Stomach (tissue), 9 donors: Measurements from ENCODE around the gene PPRC1. TPM values are rescaled to one million over a fixed set of nuclear protein-coding genes. Genes with fewer than 3 reads are reported as not detected.
A peak's percentile ranks its signal among the peaks of the same experiment; 100 is the strongest.

Experiments used
- DNase-seq, 2 donors: peaks; one replicate each; pipeline versions ENCODE4 v3.0.0 to v3.0.0-alpha.2; 2013 to 2019
- H3K27ac ChIP-seq, 5 donors: fragments of 200-600 bp in 4 of 5; sonication (generic) in 4 of 5; one replicate each; pipeline ENCODE4 v1.5.1; 2013 to 2019; ENCODE audit warnings: mild to moderate bottlenecking in 1 of 5, moderate library complexity in 1 of 5
- H3K27me3 ChIP-seq, 3 donors: fragments of 200-600 bp; sonication (generic); one replicate each; pipeline ENCODE4 v1.5.1; 2017 to 2019; ENCODE audit warnings: mixed run types in 1 of 3
- H3K36me3 ChIP-seq, 4 donors: fragments of 200-600 bp; sonication (generic); 1 replicate in 3 of 4; 2 replicates in 1 of 4; pipeline ENCODE4 v1.5.1; 2016 to 2019
- H3K4me1 ChIP-seq, 4 donors: fragments of 200-600 bp; sonication (generic); one replicate each; pipeline ENCODE4 v1.5.1; 2016 to 2019
- H3K4me3 ChIP-seq, 4 donors: fragments of 200-600 bp; sonication (generic) in 3 of 4; one replicate each; pipeline ENCODE4 v1.5.1; 2016 to 2019; ENCODE audit warnings: mild to moderate bottlenecking in 1 of 4
- H3K9me3 ChIP-seq, 4 donors: fragments of 200-600 bp; sonication (generic); one replicate each; pipeline ENCODE4 v1.5.1; 2016 to 2019
- CTCF ChIP-seq, 7 experiments: fragments of 450-650 bp in 4 of 7; fragments of 200-600 bp in 3 of 7; sonication (generic) in 3 of 7; IDR thresholded peaks; one replicate each; pipeline ENCODE4 v1.5.1; 2016 to 2019; ENCODE audit warnings: antibody characterized with exemption in 7 of 7, control low read depth in 2 of 7, mild to moderate bottlenecking in 1 of 7
- EP300 ChIP-seq: sonication (generic); formaldehyde crosslinking; IDR thresholded peaks from one replicate; pipeline ENCODE4 v1.6.1; 2017; ENCODE audit warnings: antibody characterized with exemption
- POLR2A ChIP-seq, 4 donors: fragments of 450-650 bp; IDR thresholded peaks; one replicate each; pipeline ENCODE4 v1.6.1; 2016; ENCODE audit warnings: antibody characterized with exemption in 4 of 4, control low read depth in 2 of 4, mild to moderate bottlenecking in 1 of 4, moderate library complexity in 1 of 4
- POLR2AphosphoS5 ChIP-seq, 3 donors: sonication (generic); formaldehyde crosslinking; IDR thresholded peaks; one replicate each; pipeline ENCODE4 v1.6.1; 2016; ENCODE audit warnings: antibody characterized with exemption in 3 of 3
- WGBS, 5 donors: extraction: QIAGEN DNeasy Blood & Tissue Kit in 3 of 5; methylation state at CpG; one replicate each; pipeline versions ENCODE4 v1.1.5 to v1.1.7; 2013 to 2018; 5-methylcytosine and 5-hydroxymethylcytosine counted together
- intact Hi-C: fragments of 100-400 bp; cut with DNase I; formaldehyde crosslinking; loops from one replicate; pipeline ENCODE4 v1.15.1; 2023; ENCODE audit warnings: low total_unique reads
- polyA plus RNA-seq, 3 donors: library from polyadenylated mRNA; stranded (reverse); fragments of 200-250 nt; gene quantifications; one replicate each; pipeline ENCODE4 v1.2.3, GENCODE V29; 2013
- total RNA-seq, 5 donors: library from RNA; depleted of rRNA; stranded (reverse); fragments of >200 nt; gene quantifications; one replicate each; pipeline versions ENCODE4 v1.1.0 to v1.2.3, GENCODE V29; 2014 to 2016
- donor health status: healthy with polysubstance abuse.
- donor health status: Bipolar disorder and iron deficiency.
- donor health status: healthy.

PPRC1 gene
- total and polyA plus RNA-seq, 8 donors = 10.4 to 37.3 (median 14.9) TPM

DNA sequence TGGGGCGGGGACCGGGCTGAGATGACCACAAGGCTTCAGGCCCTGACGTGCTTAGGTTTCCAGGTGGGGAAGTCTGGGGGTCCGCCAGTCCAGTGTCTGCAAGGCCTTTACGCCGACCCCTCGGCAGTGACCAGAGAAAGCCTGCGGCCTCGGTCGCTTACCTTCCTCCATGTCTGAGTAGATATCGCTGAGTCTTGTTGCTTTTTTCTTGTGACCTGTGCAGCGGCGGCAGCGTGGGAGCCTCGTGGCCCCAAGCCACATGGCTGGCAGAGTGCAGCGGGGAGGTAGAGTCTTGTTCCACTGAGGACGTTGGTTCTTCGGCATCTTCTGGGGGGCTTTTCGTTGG, 19.7 kb downstream of the PPRC1 start:
- Histone ChIP-seq H3K9me3 (no peaks in the 10 kb centered on the region), H3K4me1 (peaks cover 18 to 63% (median 40%) of the 10 kb centered on the region in 4 donors), H3K27me3 (no peaks in the 10 kb centered on the region), H3K4me3 (peak overlapping the region; percentile 80 to 95 (median 89)), H3K36me3 (peaks cover 31 to 68% (median 61%) of the 10 kb centered on the region in 4 donors), H3K27ac (peak overlapping the region; percentile 86 to 94 (median 93))
- WGBS, 5 donors = 0 to 1% (median 0%) methylated on average over 9 to 19 of the region's 19 CpGs
- no peak for DNase-seq
- TF ChIP-seq EP300 (no peak), POLR2A (IDR thresholded peaks at IDR 0.05) (no peak)
- intact Hi-C loops = no loop called here

- peaks cover 33 to 68% (median 61%) of the 10 kb centered on the region in 4 donors for H3K36me3 ChIP-seq
- H3K27me3 ChIP-seq = no peaks in the 10 kb centered on the region
- intact Hi-C loops = no loop called here
- H3K4me1 ChIP-seq = peaks cover 18 to 66% (median 40%) of the 10 kb centered on the region in 4 donors
- 22 to 31% (median 29%) methylated on average over 5 of the region's 5 CpGs for WGBS, 5 donors
- no peak for TF ChIP-seq EP300
- TF ChIP-seq CTCF (IDR thresholded peaks at IDR 0.05) = no peak
- no peak for TF ChIP-seq POLR2A (IDR thresholded peaks at IDR 0.05)
- TF ChIP-seq POLR2AphosphoS5 (IDR thresholded peaks at IDR 0.05) = no peak
- H3K9me3 ChIP-seq = no peaks in the 10 kb centered on the region
- peak overlapping the region in 4 of 5 donors; percentile 93 to 94 (median 94) for H3K27ac ChIP-seq
- peak overlapping the region; percentile 80 to 95 (median 89) for H3K4me3 ChIP-seq
- no peak for DNase-seq
These were observed 20.3 kb downstream of the PPRC1 start for GRCh38 chr10:102153093-102153620.

GRCh38 chr10:102154466-102155116, 21.8 kb downstream of the PPRC1 start:
- no peak for DNase-seq
- no peak overlapping the region for H3K4me3 ChIP-seq
- H3K27me3 ChIP-seq = no peaks in the 10 kb centered on the region
- no peak overlapping the region for H3K27ac ChIP-seq
- no peaks in the 10 kb centered on the region for H3K9me3 ChIP-seq
- peaks cover 18 to 66% (median 40%) of the 10 kb centered on the region in 4 donors for H3K4me1 ChIP-seq
- peaks cover 33 to 68% (median 61%) of the 10 kb centered on the region in 4 donors for H3K36me3 ChIP-seq
- intact Hi-C loops = no loop called here
- whole genome bisulfite sequencing, 5 donors = 88 to 93% (median 91%) methylated on average over 11 of the region's 11 CpGs
- TF ChIP-seq POLR2A (IDR thresholded peaks at IDR 0.05) (no peak), EP300 (no peak), CTCF (IDR thresholded peaks at IDR 0.05) (no peak), POLR2AphosphoS5 (IDR thresholded peaks at IDR 0.05) (no peak)

DNA sequence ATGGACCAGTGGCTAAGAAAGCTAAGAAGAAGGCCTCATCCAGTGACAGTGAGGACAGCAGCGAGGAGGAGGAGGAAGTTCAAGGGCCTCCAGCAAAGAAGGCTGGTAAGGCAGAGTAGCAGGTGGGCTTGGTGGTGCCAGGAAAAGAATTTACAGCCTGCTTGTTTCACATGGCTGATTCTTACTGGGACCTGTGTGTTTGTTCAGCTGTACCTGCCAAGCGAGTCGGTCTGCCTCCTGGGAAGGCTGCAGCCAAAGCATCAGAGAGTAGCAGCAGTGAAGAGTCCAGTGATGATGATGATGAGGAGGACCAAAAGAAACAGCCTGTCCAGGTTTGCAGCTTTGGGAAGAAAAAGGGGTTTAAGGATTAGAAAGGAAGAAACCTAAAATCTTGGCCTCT, 24.4 kb downstream of the PPRC1 start:
- 48 to 79% (median 64%) methylated on average over 3 of the region's 3 CpGs for WGBS, 5 donors
- no peak overlapping the region for H3K27ac ChIP-seq
- peaks cover 14 to 51% (median 32%) of the 10 kb centered on the region in 4 donors for H3K4me1 ChIP-seq
- H3K4me3 ChIP-seq = no peak overlapping the region
- intact Hi-C loops = no loop called here
- H3K9me3 ChIP-seq = no peaks in the 10 kb centered on the region
- peaks cover 55 to 81% (median 73%) of the 10 kb centered on the region in 4 donors for H3K36me3 ChIP-seq
- TF ChIP-seq CTCF (IDR thresholded peaks at IDR 0.05) = no peak
- no peak for TF ChIP-seq POLR2A (IDR thresholded peaks at IDR 0.05)
- no peak for TF ChIP-seq POLR2AphosphoS5 (IDR thresholded peaks at IDR 0.05)
- no peaks in the 10 kb centered on the region for H3K27me3 ChIP-seq
- no peak for DNase-seq

- TF ChIP-seq EP300 = no peak
- WGBS, 5 donors = 91 to 95% (median 93%) methylated on average over 5 of the region's 5 CpGs
- Histone ChIP-seq H3K4me1 (peaks cover 5 to 36% (median 16%) of the 10 kb centered on the region in 4 donors), H3K27me3 (no peaks in the 10 kb centered on the region), H3K36me3 (peaks cover 70 to 100% (median 92%) of the 10 kb centered on the region in 4 donors), H3K27ac (no peak overlapping the region), H3K9me3 (no peaks in the 10 kb centered on the region), H3K4me3 (no peak overlapping the region)
- no peak for DNase-seq
- intact Hi-C loops = no loop called here
These were observed 26.3 kb downstream of the PPRC1 start for GRCh38 chr10:102159051-102159597.
